ENCODE measurements around the gene GRID2. TPM values are rescaled to one million over a fixed set of nuclear protein-coding genes. Genes with fewer than 3 reads are reported as not detected.

The GRID2 gene
- total and polyA plus RNA-seq, 8 donors: 0.39 TPM; not detected in 7

DNA sequence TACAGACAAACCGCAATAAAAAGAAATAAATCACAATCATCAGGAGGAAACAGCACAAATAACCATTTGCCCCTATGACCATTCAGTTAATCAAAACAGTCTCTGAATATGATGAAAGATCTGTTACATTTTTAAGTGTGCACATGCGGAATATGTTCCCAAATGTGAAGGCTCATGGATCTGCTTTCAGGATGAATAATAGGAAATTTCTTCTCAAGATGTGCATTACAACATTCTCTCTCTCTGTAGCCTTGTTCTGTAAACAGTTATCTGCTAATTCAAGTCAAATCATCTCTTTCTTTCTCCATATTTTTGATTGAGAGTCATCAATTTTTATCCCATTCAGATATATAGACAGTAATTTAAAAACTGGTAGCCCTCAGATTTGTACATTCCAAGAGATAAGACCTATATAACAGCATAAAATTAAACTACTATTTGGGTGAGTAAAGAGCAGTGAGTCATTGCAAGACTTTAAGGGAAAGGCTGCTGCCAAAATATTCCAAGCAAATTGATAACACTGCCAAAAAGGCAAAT is 1090.8 kb downstream of the GRID2 start:
- H3K4me1 ChIP-seq: no peaks in the 10 kb centered on the region
- ATAC-seq: peak in 1 of 4 donors; percentile 14
- no peak for FAIRE-seq
- H3K36me3 ChIP-seq: no peaks in the 10 kb centered on the region
- WGBS, 2 donors: 73 to 80% methylated on average over 2 of the region's 2 CpGs
- H3K27me3 ChIP-seq: no peaks in the 10 kb centered on the region
- intact Hi-C loops (cut with DNase I): no loop called here
- H3K27ac ChIP-seq: no peak overlapping the region
- H3K4me3 ChIP-seq: no peak overlapping the region
- TF ChIP-seq, protein P1, sequence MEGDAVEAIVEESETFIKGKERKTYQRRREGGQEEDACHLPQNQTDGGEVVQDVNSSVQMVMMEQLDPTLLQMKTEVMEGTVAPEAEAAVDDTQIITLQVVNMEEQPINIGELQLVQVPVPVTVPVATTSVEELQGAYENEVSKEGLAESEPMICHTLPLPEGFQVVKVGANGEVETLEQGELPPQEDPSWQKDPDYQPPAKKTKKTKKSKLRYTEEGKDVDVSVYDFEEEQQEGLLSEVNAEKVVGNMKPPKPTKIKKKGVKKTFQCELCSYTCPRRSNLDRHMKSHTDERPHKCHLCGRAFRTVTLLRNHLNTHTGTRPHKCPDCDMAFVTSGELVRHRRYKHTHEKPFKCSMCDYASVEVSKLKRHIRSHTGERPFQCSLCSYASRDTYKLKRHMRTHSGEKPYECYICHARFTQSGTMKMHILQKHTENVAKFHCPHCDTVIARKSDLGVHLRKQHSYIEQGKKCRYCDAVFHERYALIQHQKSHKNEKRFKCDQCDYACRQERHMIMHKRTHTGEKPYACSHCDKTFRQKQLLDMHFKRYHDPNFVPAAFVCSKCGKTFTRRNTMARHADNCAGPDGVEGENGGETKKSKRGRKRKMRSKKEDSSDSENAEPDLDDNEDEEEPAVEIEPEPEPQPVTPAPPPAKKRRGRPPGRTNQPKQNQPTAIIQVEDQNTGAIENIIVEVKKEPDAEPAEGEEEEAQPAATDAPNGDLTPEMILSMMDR (IDR thresholded peaks at IDR 0.05): no peak
- no peak for DNase-seq
- H3K9me3 ChIP-seq: no peaks in the 10 kb centered on the region

- Histone ChIP-seq H3K36me3 (no peaks in the 10 kb centered on the region), H3K4me1 (no peaks in the 10 kb centered on the region), H3K4me3 (no peak overlapping the region), H3K27ac (no peak overlapping the region), H3K9me3 (no peaks in the 10 kb centered on the region), H3K27me3 (no peaks in the 10 kb centered on the region)
- WGBS, 2 donors: 89 to 95% methylated on average over 1 of the region's 1 CpG
- no peak for DNase-seq
- intact Hi-C loops (cut with DNase I): no loop called here
- ATAC-seq: no peak
- no peak for FAIRE-seq
- TF ChIP-seq, protein P1 (IDR thresholded peaks at IDR 0.05): no peak
Observed at GRCh38 chr4:93396272-93396671, 1092.5 kb downstream of the GRID2 start.

GRCh38 chr4:93403571-93403970 is 1099.8 kb downstream of the GRID2 start:
- ATAC-seq: no peak
- no peaks in the 10 kb centered on the region for H3K9me3 ChIP-seq
- FAIRE-seq: no peak

GRCh38 chr4:93407493-93408275 is 1103.9 kb downstream of the GRID2 start:
- DNase-seq (no peak), ATAC-seq (no peak), FAIRE-seq (no peak)
- Histone ChIP-seq H3K9me3 (no peaks in the 10 kb centered on the region), H3K4me1 (no peaks in the 10 kb centered on the region), H3K4me3 (no peak overlapping the region), H3K36me3 (no peaks in the 10 kb centered on the region), H3K27me3 (no peaks in the 10 kb centered on the region), H3K27ac (no peak overlapping the region)
- 41 to 48% methylated on average over 5 of the region's 8 CpGs for WGBS, 2 donors
- TF ChIP-seq, protein P1 (IDR thresholded peaks at IDR 0.05): no peak
- intact Hi-C loops (cut with DNase I): no loop called here

More at GRCh38 chr4:93403571-93403970, 1099.8 kb downstream of the GRID2 start:
- TF ChIP-seq, protein P1 (IDR thresholded peaks at IDR 0.05): no peak
- Histone ChIP-seq H3K4me3 (no peak overlapping the region), H3K4me1 (no peaks in the 10 kb centered on the region), H3K27me3 (no peaks in the 10 kb centered on the region), H3K36me3 (no peaks in the 10 kb centered on the region), H3K27ac (no peak overlapping the region)
- no peak for DNase-seq
- intact Hi-C loops (cut with DNase I): no loop called here
- 66 to 79% methylated on average over 1 of the region's 1 CpG for WGBS, 2 donors

- TF ChIP-seq, protein P1 (IDR thresholded peaks at IDR 0.05): no peak
- Histone ChIP-seq H3K27me3 (no peaks in the 10 kb centered on the region), H3K4me3 (no peak overlapping the region), H3K4me1 (no peaks in the 10 kb centered on the region), H3K36me3 (no peaks in the 10 kb centered on the region), H3K9me3 (no peaks in the 10 kb centered on the region), H3K27ac (no peak overlapping the region)
- intact Hi-C loops (cut with DNase I): no loop called here
- WGBS, 2 donors: 4 to 6% methylated on average over 1 of the region's 1 CpG
- no peak for FAIRE-seq
- no peak for ATAC-seq
- DNase-seq: no peak
Observed at GRCh38 chr4:93409035-93409434, 1105.3 kb downstream of the GRID2 start.
